NCI-H2227 (cell line): ENCODE data around the gene CALCB.

Experiments
- DNase-seq: peaks from one replicate; lab custom pipeline; 2025; ENCODE audit not compliant: unreplicated experiment; lab: John Stamatoyannopoulos, UW

Gene CALCB

GRCh38 chr11:15117751-15118150, 44.4 kb downstream of the CALCB start:
- no peak for DNase-seq

GRCh38 chr11:15118431-15118830, 45.0 kb downstream of the CALCB start:
- DNase-seq, result no peak

GRCh38 chr11:15119352-15119751, 46.0 kb downstream of the CALCB start:
- DNase-seq, result no peak

GRCh38 chr11:15119826-15120225, 46.4 kb downstream of the CALCB start:
- no peak for DNase-seq

- DNase-seq, result no peak
These were observed 50.5 kb downstream of the CALCB start for GRCh38 chr11:15123849-15124248.

- no peak for DNase-seq
These were observed 51.1 kb downstream of the CALCB start for GRCh38 chr11:15124528-15124927.

GRCh38 chr11:15127341-15127740, 53.9 kb downstream of the CALCB start:
- no peak for DNase-seq
